ENCODE data around the gene ACSL3.

ACSL3 gene

GRCh38 chr2:222891890-222892289, 31.1 kb downstream of the ACSL3 start:
- Histone ChIP-seq H3K4me2 (ENCODE audit: low read length) (peak overlapping the region; percentile 20), H3K4me3 (ENCODE audit: low read depth, low read length) (no peak overlapping the region), H3K79me2 (peaks cover 56% of the 10 kb centered on the region), H3K9me3 (ENCODE audit: control insufficient read depth, low read length) (no peaks in the 10 kb centered on the region), H2AFZ (no peak overlapping the region), H3K27ac (peak overlapping the region; percentile 53), H3K27me3 (ENCODE audit: control insufficient read depth, insufficient read depth, low read length) (no peaks in the 10 kb centered on the region), H3K9ac (no peak overlapping the region), H3K4me1 (peaks cover 34% of the 10 kb centered on the region), H3K36me3 (ENCODE audit: control insufficient read depth, insufficient read depth, low read length) (no peaks in the 10 kb centered on the region)
- TF ChIP-seq CTCF (IDR thresholded peaks at IDR 0.05), result no peak

GRCh38 chr2:222892321-222892720, 31.5 kb downstream of the ACSL3 start:
- H3K4me1 ChIP-seq, result peaks cover 32% of the 10 kb centered on the region
- H2AFZ ChIP-seq, result no peak overlapping the region

GRCh38 chr2:222892761-222893160, 31.9 kb downstream of the ACSL3 start:
- Histone ChIP-seq H3K4me2 (ENCODE audit: low read length) (no peak overlapping the region), H3K4me3 (ENCODE audit: low read depth, low read length) (no peak overlapping the region), H3K79me2 (peaks cover 49% of the 10 kb centered on the region), H3K27me3 (ENCODE audit: control insufficient read depth, insufficient read depth, low read length) (no peaks in the 10 kb centered on the region), H3K9ac (no peak overlapping the region), H2AFZ (no peak overlapping the region), H3K4me1 (peaks cover 32% of the 10 kb centered on the region), H3K36me3 (ENCODE audit: control insufficient read depth, insufficient read depth, low read length) (no peaks in the 10 kb centered on the region), H3K9me3 (ENCODE audit: control insufficient read depth, low read length) (no peaks in the 10 kb centered on the region), H3K27ac (peak overlapping the region; percentile 53)
- TF ChIP-seq CTCF (IDR thresholded peaks at IDR 0.05), result no peak

More at GRCh38 chr2:222892321-222892720, 31.5 kb downstream of the ACSL3 start:
- peaks cover 52% of the 10 kb centered on the region for H3K79me2 ChIP-seq
- no peak for TF ChIP-seq CTCF (IDR thresholded peaks at IDR 0.05)
- H3K9ac ChIP-seq, result no peak overlapping the region
- peak overlapping the region; percentile 20 for H3K4me2 ChIP-seq (ENCODE audit: low read length)
- H3K27ac ChIP-seq, result peak overlapping the region; percentile 53
- H3K4me3 ChIP-seq (ENCODE audit: low read depth, low read length), result no peak overlapping the region
- H3K9me3 ChIP-seq (ENCODE audit: control insufficient read depth, low read length), result no peaks in the 10 kb centered on the region
- H3K27me3 ChIP-seq (ENCODE audit: control insufficient read depth, insufficient read depth, low read length), result no peaks in the 10 kb centered on the region
- no peaks in the 10 kb centered on the region for H3K36me3 ChIP-seq (ENCODE audit: control insufficient read depth, insufficient read depth, low read length)

GRCh38 chr2:222893716-222894115, 32.9 kb downstream of the ACSL3 start:
- no peaks in the 10 kb centered on the region for H3K9me3 ChIP-seq (ENCODE audit: control insufficient read depth, low read length)
- no peak overlapping the region for H3K9ac ChIP-seq
- no peak overlapping the region for H3K4me2 ChIP-seq (ENCODE audit: low read length)
- peaks cover 56% of the 10 kb centered on the region for H3K79me2 ChIP-seq
- H3K36me3 ChIP-seq (ENCODE audit: control insufficient read depth, insufficient read depth, low read length), result no peaks in the 10 kb centered on the region
- no peak overlapping the region for H3K27ac ChIP-seq
- H3K27me3 ChIP-seq (ENCODE audit: control insufficient read depth, insufficient read depth, low read length), result no peaks in the 10 kb centered on the region
- peaks cover 32% of the 10 kb centered on the region for H3K4me1 ChIP-seq
- H3K4me3 ChIP-seq (ENCODE audit: low read depth, low read length), result no peak overlapping the region
- no peak for TF ChIP-seq CTCF (IDR thresholded peaks at IDR 0.05)
- H2AFZ ChIP-seq, result no peak overlapping the region

GRCh38 chr2:222895144-222895543, 34.3 kb downstream of the ACSL3 start:
- H3K9ac ChIP-seq, result no peak overlapping the region
- H2AFZ ChIP-seq, result no peak overlapping the region
- H3K9me3 ChIP-seq (ENCODE audit: control insufficient read depth, low read length), result no peaks in the 10 kb centered on the region
- no peak overlapping the region for H3K4me2 ChIP-seq (ENCODE audit: low read length)
- H3K36me3 ChIP-seq (ENCODE audit: control insufficient read depth, insufficient read depth, low read length), result no peaks in the 10 kb centered on the region
- no peak overlapping the region for H3K27ac ChIP-seq
- no peak for TF ChIP-seq CTCF (IDR thresholded peaks at IDR 0.05)
- H3K4me1 ChIP-seq, result peaks cover 34% of the 10 kb centered on the region
- no peak overlapping the region for H3K4me3 ChIP-seq (ENCODE audit: low read depth, low read length)
- H3K27me3 ChIP-seq (ENCODE audit: control insufficient read depth, insufficient read depth, low read length), result no peaks in the 10 kb centered on the region
- peaks cover 54% of the 10 kb centered on the region for H3K79me2 ChIP-seq
